HFFc6 (cell line): ENCODE data around the gene CCNYL1. TPM values are rescaled to one million over a fixed set of nuclear protein-coding genes. Genes with fewer than 3 reads are reported as not detected.

ENCODE experiments used
- DNase-seq: peaks from one replicate; pipeline ENCODE4 v3.0.0-alpha.2; 2018
- H3K27ac Mint-ChIP-seq: 2 replicates; pipeline ENCODE4 v1.8.0; 2020; ENCODE audit warnings: mild to moderate bottlenecking, mixed read lengths
- H3K27me3 Mint-ChIP-seq: 2 replicates; pipeline ENCODE4 v1.8.0; 2021; ENCODE audit warnings: mild to moderate bottlenecking, moderate library complexity, mixed read lengths; ENCODE audit not compliant: insufficient read depth
- H3K36me3 Mint-ChIP-seq: 2 replicates; pipeline ENCODE4 v1.8.0; 2021; ENCODE audit warnings: low read depth, mixed read lengths
- H3K4me1 Mint-ChIP-seq: 2 replicates; pipeline ENCODE4 v1.8.0; 2020; ENCODE audit warnings: low read depth, mixed read lengths
- H3K4me3 Mint-ChIP-seq: 2 replicates; pipeline ENCODE4 v1.8.0; 2020; ENCODE audit warnings: mild to moderate bottlenecking, moderate library complexity, mixed read lengths
- H3K9me3 Mint-ChIP-seq: 2 replicates; pipeline ENCODE4 v1.8.0; 2020; ENCODE audit warnings: mild to moderate bottlenecking, mixed read lengths
- total RNA-seq, 6 experiments: library from RNA; stranded (reverse); fragmentation: NEBNext Ultra II Directional; extraction: Animal tissue kit (Norgen Biotek cat#: 25700); gene quantifications; 2 replicates in 1 of 6; 3 replicates in 5 of 6; pipeline ENCODE4 v1.2.3, GENCODE V29; 2021
- TF ChIP-seq, protein P1 (sequence below): fragments of 200-600 bp; sonication (generic); IDR thresholded peaks from 2 replicates; pipeline ENCODE4 v1.5.0; 2021; ENCODE audit warnings: antibody characterized with exemption, mild to moderate bottlenecking

The CCNYL1 gene
- total RNA-seq, 6 experiments from 2014 or later = 13.3 to 21.7 (median 17.5) TPM

DNA sequence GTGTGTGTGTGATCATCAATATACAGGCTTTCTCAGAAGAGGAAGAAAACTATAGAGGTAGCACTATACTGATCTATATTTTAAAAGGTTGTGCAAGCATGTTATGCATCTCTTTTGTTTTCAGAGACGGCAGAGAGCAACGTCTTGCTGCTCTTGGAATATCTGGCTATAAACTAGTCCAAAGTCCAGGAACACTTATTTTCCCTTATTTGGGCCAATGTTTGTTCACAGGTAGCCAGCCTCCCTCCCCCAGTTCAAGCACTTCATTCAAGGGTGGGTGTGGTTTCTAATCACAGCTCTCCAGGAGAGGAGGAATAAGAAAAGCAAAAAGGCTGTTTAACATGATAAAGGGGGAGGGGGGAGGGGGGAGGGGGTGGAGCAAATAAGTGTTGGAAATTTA lies 54.1 kb downstream of the CCNYL1 start:
- no peaks in the 10 kb centered on the region for H3K9me3 Mint-ChIP-seq
- TF ChIP-seq, protein P1, sequence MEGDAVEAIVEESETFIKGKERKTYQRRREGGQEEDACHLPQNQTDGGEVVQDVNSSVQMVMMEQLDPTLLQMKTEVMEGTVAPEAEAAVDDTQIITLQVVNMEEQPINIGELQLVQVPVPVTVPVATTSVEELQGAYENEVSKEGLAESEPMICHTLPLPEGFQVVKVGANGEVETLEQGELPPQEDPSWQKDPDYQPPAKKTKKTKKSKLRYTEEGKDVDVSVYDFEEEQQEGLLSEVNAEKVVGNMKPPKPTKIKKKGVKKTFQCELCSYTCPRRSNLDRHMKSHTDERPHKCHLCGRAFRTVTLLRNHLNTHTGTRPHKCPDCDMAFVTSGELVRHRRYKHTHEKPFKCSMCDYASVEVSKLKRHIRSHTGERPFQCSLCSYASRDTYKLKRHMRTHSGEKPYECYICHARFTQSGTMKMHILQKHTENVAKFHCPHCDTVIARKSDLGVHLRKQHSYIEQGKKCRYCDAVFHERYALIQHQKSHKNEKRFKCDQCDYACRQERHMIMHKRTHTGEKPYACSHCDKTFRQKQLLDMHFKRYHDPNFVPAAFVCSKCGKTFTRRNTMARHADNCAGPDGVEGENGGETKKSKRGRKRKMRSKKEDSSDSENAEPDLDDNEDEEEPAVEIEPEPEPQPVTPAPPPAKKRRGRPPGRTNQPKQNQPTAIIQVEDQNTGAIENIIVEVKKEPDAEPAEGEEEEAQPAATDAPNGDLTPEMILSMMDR = no peak
- H3K4me1 Mint-ChIP-seq = peaks cover 19% of the 10 kb centered on the region
- no peaks in the 10 kb centered on the region for H3K27me3 Mint-ChIP-seq
- H3K36me3 Mint-ChIP-seq = no peaks in the 10 kb centered on the region
- no peak overlapping the region for H3K4me3 Mint-ChIP-seq
- no peak overlapping the region for H3K27ac Mint-ChIP-seq
- DNase-seq = no peak

GRCh38 chr2:207766041-207766551 lies 54.7 kb downstream of the CCNYL1 start:
- no peak for DNase-seq
- Mint-ChIP-seq H3K4me3 (no peak overlapping the region), H3K4me1 (peaks cover 25% of the 10 kb centered on the region), H3K27me3 (no peaks in the 10 kb centered on the region), H3K9me3 (no peaks in the 10 kb centered on the region), H3K36me3 (no peaks in the 10 kb centered on the region), H3K27ac (no peak overlapping the region)
- TF ChIP-seq, protein P1 = no peak

DNA sequence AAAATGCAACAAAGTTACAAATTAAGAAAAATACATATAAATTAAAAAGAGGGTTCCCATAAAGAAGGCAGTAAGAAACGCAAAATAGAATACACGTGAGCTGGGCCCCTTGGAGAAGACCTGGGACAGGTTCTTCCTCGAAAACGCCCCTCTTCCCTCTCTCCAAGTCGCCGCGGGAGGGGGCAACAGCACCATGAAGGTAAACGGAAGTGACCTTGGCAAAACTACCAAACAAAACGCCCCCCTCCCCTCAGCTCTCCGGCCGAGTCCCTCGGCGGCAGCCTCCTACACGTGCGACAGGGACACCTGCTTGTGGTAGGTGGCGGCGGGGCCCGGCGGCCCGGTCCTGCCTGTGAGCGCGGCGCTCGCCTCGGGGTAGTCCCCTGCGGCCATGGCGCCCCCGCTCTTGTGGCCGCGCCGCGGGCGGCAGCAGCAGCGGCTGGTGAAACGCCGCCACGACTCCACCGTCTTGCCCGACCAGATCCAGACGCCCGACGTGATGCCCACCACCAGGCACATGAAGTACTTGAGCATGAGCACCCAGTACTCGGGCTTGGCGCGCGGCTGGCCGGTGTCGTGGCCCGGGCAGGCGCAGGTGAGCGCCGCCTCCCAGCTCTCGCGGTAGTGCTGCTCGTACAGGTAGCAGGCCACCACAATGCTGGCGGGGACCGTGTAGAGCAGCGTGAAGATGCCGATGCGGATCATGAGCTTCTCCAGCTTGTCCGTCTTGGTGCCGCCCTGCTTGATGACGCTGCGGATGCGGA lies 55.4 kb downstream of the CCNYL1 start:
- Mint-ChIP-seq H3K27ac (no peak overlapping the region), H3K9me3 (no peaks in the 10 kb centered on the region), H3K36me3 (no peaks in the 10 kb centered on the region), H3K4me1 (peaks cover 24% of the 10 kb centered on the region), H3K27me3 (0 out of 2 replicates have a peak, but pooled peaks cover under 1% of the 10 kb centered on the region), H3K4me3 (peak overlapping the region; percentile 91; the same call in 1 of the 2 replicates)
- TF ChIP-seq, protein P1 = no peak
- no peak for DNase-seq

- H3K4me1 Mint-ChIP-seq = peaks cover 20% of the 10 kb centered on the region
- H3K4me3 Mint-ChIP-seq = peak overlapping the region; percentile 91; the same call in 1 of the 2 replicates
- TF ChIP-seq, protein P1 = peak; percentile 35
- no peak overlapping the region for H3K27ac Mint-ChIP-seq
- H3K9me3 Mint-ChIP-seq = no peaks in the 10 kb centered on the region
- DNase-seq = no peak
- no peaks in the 10 kb centered on the region for H3K36me3 Mint-ChIP-seq
- peaks cover 5% of the 10 kb centered on the region; the same call in 1 of the 2 replicates for H3K27me3 Mint-ChIP-seq
These were observed 56.2 kb downstream of the CCNYL1 start for GRCh38 chr2:207767461-207768167.

DNA sequence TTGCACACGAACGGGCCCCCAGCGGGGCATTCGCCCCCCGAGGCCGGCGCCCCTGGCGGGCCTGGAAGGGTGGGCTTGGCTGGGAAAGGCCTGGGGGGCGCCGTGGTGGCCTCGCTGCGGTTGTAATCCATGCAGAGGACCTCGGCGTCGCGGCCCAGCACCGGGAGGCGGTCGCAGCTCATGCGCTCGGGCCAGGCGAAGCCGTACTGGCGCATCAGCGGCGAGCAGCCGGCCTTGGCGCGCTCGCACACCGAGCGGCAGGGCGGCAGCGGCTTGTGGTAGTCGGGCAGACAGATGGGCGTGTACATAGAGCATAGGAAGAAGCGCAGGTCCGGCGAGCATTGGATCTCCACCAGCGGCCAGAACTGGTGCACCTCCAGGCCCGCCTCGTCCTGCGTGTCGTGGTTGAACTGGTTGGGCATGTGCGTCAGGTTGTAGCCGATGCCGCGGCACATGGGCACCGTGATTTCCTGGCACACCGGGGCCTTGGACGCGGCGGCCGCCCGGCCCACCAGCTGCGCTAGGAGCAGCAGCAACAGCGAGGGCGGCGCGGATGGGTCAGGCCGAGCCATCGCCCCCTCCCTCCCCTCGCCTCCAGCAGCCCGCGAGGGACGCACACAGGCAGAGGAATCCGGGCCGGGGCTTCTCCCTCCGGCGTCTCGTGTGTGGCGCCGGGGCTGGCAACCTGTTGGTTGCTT lies 56.9 kb downstream of the CCNYL1 start:
- no peak for DNase-seq
- peaks cover 5% of the 10 kb centered on the region; the same call in 1 of the 2 replicates for H3K27me3 Mint-ChIP-seq

More for the DNA sequence above, 56.9 kb downstream of the CCNYL1 start:
- peak overlapping the region; percentile 91 for H3K4me3 Mint-ChIP-seq
- H3K9me3 Mint-ChIP-seq = no peaks in the 10 kb centered on the region
- H3K27ac Mint-ChIP-seq = no peak overlapping the region
- H3K4me1 Mint-ChIP-seq = peaks cover 20% of the 10 kb centered on the region
- no peaks in the 10 kb centered on the region for H3K36me3 Mint-ChIP-seq
- TF ChIP-seq, protein P1 = no peak
